ENCODE data around the gene IP6K1.

DNA sequence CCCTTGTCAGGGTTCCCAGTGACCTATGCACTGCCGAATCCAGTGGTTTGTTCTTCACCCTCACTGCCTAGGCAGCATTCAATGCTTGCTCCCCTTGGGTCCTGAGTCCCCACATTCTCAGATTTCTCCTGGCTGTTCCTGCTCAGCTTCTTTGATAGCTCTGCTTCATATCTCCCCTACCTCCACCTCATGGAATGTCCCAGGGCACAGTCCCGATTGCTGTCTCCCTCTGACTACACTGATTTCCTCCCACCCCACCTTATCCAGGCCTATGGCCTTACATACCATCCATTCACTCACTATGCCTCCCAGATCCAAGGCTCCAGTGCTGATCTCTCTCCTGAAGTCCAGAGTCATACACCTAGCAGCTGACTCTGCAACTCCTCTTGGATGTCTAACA is 14.8 kb upstream of the IP6K1 start:
- TF ChIP-seq, protein P1, sequence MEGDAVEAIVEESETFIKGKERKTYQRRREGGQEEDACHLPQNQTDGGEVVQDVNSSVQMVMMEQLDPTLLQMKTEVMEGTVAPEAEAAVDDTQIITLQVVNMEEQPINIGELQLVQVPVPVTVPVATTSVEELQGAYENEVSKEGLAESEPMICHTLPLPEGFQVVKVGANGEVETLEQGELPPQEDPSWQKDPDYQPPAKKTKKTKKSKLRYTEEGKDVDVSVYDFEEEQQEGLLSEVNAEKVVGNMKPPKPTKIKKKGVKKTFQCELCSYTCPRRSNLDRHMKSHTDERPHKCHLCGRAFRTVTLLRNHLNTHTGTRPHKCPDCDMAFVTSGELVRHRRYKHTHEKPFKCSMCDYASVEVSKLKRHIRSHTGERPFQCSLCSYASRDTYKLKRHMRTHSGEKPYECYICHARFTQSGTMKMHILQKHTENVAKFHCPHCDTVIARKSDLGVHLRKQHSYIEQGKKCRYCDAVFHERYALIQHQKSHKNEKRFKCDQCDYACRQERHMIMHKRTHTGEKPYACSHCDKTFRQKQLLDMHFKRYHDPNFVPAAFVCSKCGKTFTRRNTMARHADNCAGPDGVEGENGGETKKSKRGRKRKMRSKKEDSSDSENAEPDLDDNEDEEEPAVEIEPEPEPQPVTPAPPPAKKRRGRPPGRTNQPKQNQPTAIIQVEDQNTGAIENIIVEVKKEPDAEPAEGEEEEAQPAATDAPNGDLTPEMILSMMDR (optimal IDR thresholded peaks at IDR 0.05 in 1 of 3, IDR thresholded peaks at IDR 0.05 in 1 of 3, conservative IDR thresholded peaks at IDR 0.05 in 1 of 3; ENCODE audit: extremely low read depth in 1 of 3, insufficient read depth in 2 of 3, low read length in 3 of 3): no peak
- TF ChIP-seq EZH2 (IDR thresholded peaks at IDR 0.05; ENCODE audit: low read length): no peak
